HCT116 (cell line): Measurements from ENCODE around the gene MAP7. TPM values are rescaled to one million over a fixed set of nuclear protein-coding genes. Genes with fewer than 3 reads are reported as not detected.

Experiments
- ATAC-seq: fragments of 200-7000 bp; cut with Tn5 transposase; 2 replicates; pipeline ENCODE4 v1.9.1; 2020; ENCODE audit warnings: mild to moderate bottlenecking, moderate library complexity
- BruUV-seq: library from RNA; stranded (reverse); fragments of 400-500 nt; replicated peaks from 2 replicates; lab custom pipeline; 2021; lab: Mats Ljungman, UMichigan
- CTCF ChIA-PET: fragments of 300-600 bp; sonication (Branson Sonifier 250); formaldehyde crosslinking; loops from one replicate; lab custom pipeline; 2021; ENCODE audit warnings: antibody characterized with exemption; lab: Charles Lee
- POLR2A ChIA-PET: fragments of 300-600, 350-600 bp; sonication (Branson Sonifier 250); formaldehyde crosslinking; loops from one replicate; lab custom pipeline; 2021; ENCODE audit warnings: antibody characterized with exemption; lab: Charles Lee
- RAD21 ChIA-PET, 2 experiments: fragments of 300-600 bp; sonication (Branson Sonifier 250); formaldehyde crosslinking; loops; one replicate each; lab custom pipeline; 2023; ENCODE audit warnings: low total read pairs in 2 of 2; ENCODE audit not compliant: uncharacterized antibody in 2 of 2, unreplicated experiment in 2 of 2, low non-redundant PET in 1 of 2; lab: Charles Lee
- DNase-seq: peaks from one replicate; pipeline ENCODE4 v3.0.0-alpha.2; 2010; ENCODE audit warnings: low read depth, low spot score
- H2AFZ ChIP-seq: fragments of 200-600 bp; shearing (Covaris generic), sonication (generic); 2 replicates; pipeline ENCODE4 v1.6.1; 2017; ENCODE audit warnings: low read depth, mixed run types, mixed read lengths, antibody characterized with exemption, low read length; ENCODE audit not compliant: poor library complexity, severe bottlenecking
- H3K27ac ChIP-seq: 2 replicates; pipeline ENCODE4 v1.5.1; 2012; ENCODE audit warnings: low read depth, low read length
- H3K27me3 ChIP-seq: fragments of 200-600 bp; sonication (generic); 2 replicates; pipeline ENCODE4 v1.6.1; 2016; ENCODE audit warnings: mixed run types, low read length, mixed read lengths; ENCODE audit not compliant: insufficient read depth
- H3K36me3 ChIP-seq, 2 experiments: fragments of 200-500 bp in 1 of 2; fragments of 200-600 bp in 1 of 2; sonication (Bioruptor generic) in 1 of 2; sonication (generic) in 1 of 2; 2 replicates each; pipeline versions ENCODE4 v1.5.1 to v1.6.1; 2014 to 2016; ENCODE audit warnings: low read length in 2 of 2, inconsistent platforms in 1 of 2, mixed read lengths in 1 of 2, mixed run types in 1 of 2; ENCODE audit not compliant: insufficient read depth in 2 of 2, control insufficient read depth in 1 of 2
- H3K4me1 ChIP-seq, 2 experiments: fragments of 200-600 bp in 1 of 2; sonication (generic) in 1 of 2; 2 replicates each; pipeline versions ENCODE4 v1.5.1 to v1.6.1; 2012 to 2017; ENCODE audit warnings: low read length in 2 of 2, inconsistent platforms in 1 of 2, mild to moderate bottlenecking in 1 of 2, mixed read lengths in 1 of 2, mixed run types in 1 of 2, moderate library complexity in 1 of 2; ENCODE audit not compliant: insufficient read depth in 2 of 2, control insufficient read depth in 1 of 2
- H3K4me2 ChIP-seq: fragments of 200-600 bp; sonication (generic); 2 replicates; pipeline ENCODE4 v1.6.1; 2017; ENCODE audit warnings: mixed run types, low read length, mixed read lengths
- H3K4me3 ChIP-seq, 2 experiments: fragments of 200-600 bp in 1 of 2; sonication (generic) in 1 of 2; replicated peaks in 1 of 2; 2 replicates each; pipeline ENCODE4 v1.5.1; 2011 to 2016; ENCODE audit warnings: low read length in 2 of 2, control low read depth in 1 of 2, low read depth in 1 of 2, mild to moderate bottlenecking in 1 of 2, mixed read lengths in 1 of 2, mixed run types in 1 of 2
- H3K79me2 ChIP-seq: fragments of 200-600 bp; sonication (generic); 2 replicates; pipeline ENCODE4 v1.6.1; 2017; ENCODE audit warnings: mild to moderate bottlenecking, mixed run types, low read length, moderate library complexity, mixed read lengths; ENCODE audit not compliant: insufficient read depth
- H3K9ac ChIP-seq: fragments of 200-600 bp; sonication (generic); 2 replicates; pipeline ENCODE4 v1.6.1; 2016; ENCODE audit warnings: low read length, mixed read lengths
- H3K9me2 ChIP-seq: fragments of 200-600 bp; sonication (generic), shearing (Covaris generic); 2 replicates; pipeline ENCODE4 v1.6.1; 2017; ENCODE audit warnings: mixed run types, mild to moderate bottlenecking, moderate library complexity; ENCODE audit not compliant: insufficient read depth
- H3K9me3 ChIP-seq, 2 experiments: fragments of 200-500 bp in 1 of 2; fragments of 200-600 bp in 1 of 2; sonication (Bioruptor generic) in 1 of 2; sonication (generic) in 1 of 2; 2 replicates each; pipeline ENCODE4 v1.6.1; 2014 to 2017; ENCODE audit warnings: low read length in 2 of 2, mixed read lengths in 2 of 2, inconsistent platforms in 1 of 2, low read depth in 1 of 2, mild to moderate bottlenecking in 1 of 2, mixed run types in 1 of 2, moderate library complexity in 1 of 2; ENCODE audit not compliant: control insufficient read depth in 1 of 2, insufficient read depth in 1 of 2
- H4K20me1 ChIP-seq: fragments of 200-600 bp; sonication (generic), shearing (Covaris generic); 2 replicates; pipeline ENCODE4 v1.6.1; 2017; ENCODE audit warnings: mixed run types, mild to moderate bottlenecking, moderate library complexity; ENCODE audit not compliant: insufficient read depth
- ATF3 ChIP-seq: IDR thresholded peaks from 2 replicates; pipeline ENCODE4 v1.6.1; 2012
- CTCF ChIP-seq, 3 experiments: fragments of 200-600 bp in 1 of 3; sonication (generic) in 1 of 3; IDR thresholded peaks in 2 of 3; conservative IDR thresholded peaks in 1 of 3; 2 replicates each; pipeline ENCODE4 v1.5.1; 2012 to 2017; ENCODE audit warnings: low read depth in 2 of 3, low read length in 2 of 3, antibody characterized with exemption in 1 of 3, borderline replicate concordance in 1 of 3, control low read depth in 1 of 3, mild to moderate bottlenecking in 1 of 3, mixed read lengths in 1 of 3, mixed run types in 1 of 3, moderate library complexity in 1 of 3; ENCODE audit not compliant: insufficient read depth in 1 of 3
- EGR1 ChIP-seq: IDR thresholded peaks from 2 replicates; pipeline ENCODE4 v1.6.1; 2012; ENCODE audit warnings: low read depth
- ELF1 ChIP-seq: IDR thresholded peaks from 2 replicates; pipeline ENCODE4 v1.6.1; 2012; ENCODE audit warnings: low read depth, borderline replicate concordance
- EZH2 ChIP-seq: fragments of 200-600 bp; sonication (generic); IDR thresholded peaks from 2 replicates; pipeline ENCODE4 v1.6.1; 2017; ENCODE audit warnings: antibody characterized with exemption, mixed run types
- EZH2phosphoT487 ChIP-seq: fragments of 200-600 bp; IDR thresholded peaks from 2 replicates; pipeline ENCODE4 v1.6.1; 2018; ENCODE audit warnings: antibody characterized with exemption, borderline replicate concordance
- FOSL1 ChIP-seq: IDR thresholded peaks from 2 replicates; pipeline ENCODE4 v1.6.1; 2012; ENCODE audit warnings: low read depth
- JUND ChIP-seq: IDR thresholded peaks from 2 replicates; pipeline ENCODE4 v1.6.1; 2012
- MAX ChIP-seq: IDR thresholded peaks from 2 replicates; pipeline ENCODE4 v1.6.1; 2012
- POLR2A ChIP-seq: IDR thresholded peaks from 2 replicates; pipeline ENCODE4 v1.7.0; 2011; ENCODE audit warnings: borderline replicate concordance; ENCODE audit not compliant: insufficient read depth, insufficient read length; ENCODE audit errors: extremely low read depth
- POLR2AphosphoS5 ChIP-seq: IDR thresholded peaks from 2 replicates; pipeline ENCODE4 v1.6.1; 2011; ENCODE audit warnings: mild to moderate bottlenecking, low read depth, low read length, moderate library complexity
- RAD21 ChIP-seq: IDR thresholded peaks from 2 replicates; pipeline ENCODE4 v1.6.1; 2012; ENCODE audit warnings: low read depth, mild to moderate bottlenecking
- REST ChIP-seq: IDR thresholded peaks from 2 replicates; pipeline ENCODE4 v1.6.1; 2012; ENCODE audit warnings: low read depth
- SIN3A ChIP-seq: IDR thresholded peaks from 2 replicates; pipeline ENCODE4 v1.6.1; 2012; ENCODE audit warnings: low read depth
- TCF7L2 ChIP-seq: IDR thresholded peaks from 2 replicates; pipeline ENCODE4 v1.7.0; 2011; ENCODE audit warnings: borderline replicate concordance, inconsistent platforms; ENCODE audit not compliant: insufficient read depth, insufficient read length; ENCODE audit errors: extremely low read depth
- YY1 ChIP-seq: IDR thresholded peaks from 2 replicates; pipeline ENCODE4 v1.6.1; 2011; ENCODE audit warnings: low read length, low read depth, moderate library complexity, mild to moderate bottlenecking; ENCODE audit not compliant: insufficient replicate concordance; ENCODE audit errors: extremely low read depth
- ZNF274 ChIP-seq: fragments of 200-500 bp; sonication (Bioruptor generic); IDR thresholded peaks from 2 replicates; pipeline ENCODE4 v1.6.1; 2014; ENCODE audit warnings: mild to moderate bottlenecking, low read depth, low read length, inconsistent platforms
- intact Hi-C: fragments of 100-400 bp; cut with micrococcal nuclease; formaldehyde crosslinking; loops from 2 replicates; pipeline ENCODE4 v1.10.0; 2022
- total RNA-seq: library from RNA; stranded (reverse); gene quantifications from one replicate; pipeline ENCODE4 v1.2.1, GENCODE V29; 2021; ENCODE audit not compliant: unreplicated experiment
- TF ChIP-seq, protein P1 (sequence below): IDR thresholded peaks from 2 replicates; pipeline ENCODE4 v1.6.1; 2011; ENCODE audit warnings: mild to moderate bottlenecking, low read length, moderate library complexity; ENCODE audit not compliant: insufficient replicate concordance; ENCODE audit errors: extremely low read depth

Gene MAP7
- total RNA-seq, 1 experiment from 2014 or later: 35.5 TPM

- TF ChIP-seq ZNF274: no peak
- TF ChIP-seq EGR1: no peak
- TF ChIP-seq TCF7L2: no peak
- no peak for TF ChIP-seq POLR2AphosphoS5
- no peak for TF ChIP-seq ELF1
- no peak for TF ChIP-seq REST
- TF ChIP-seq YY1: no peak
- no peak for TF ChIP-seq EZH2
- no peak for TF ChIP-seq MAX
- no peak for TF ChIP-seq SIN3A
- TF ChIP-seq CTCF (IDR thresholded peaks at IDR 0.05 in 2 of 3, conservative IDR thresholded peaks at IDR 0.05 in 1 of 3; ENCODE audit: borderline replicate concordance in 1 of 3, insufficient read depth in 1 of 3, low read depth in 2 of 3, low read length in 2 of 3): no peak
- TF ChIP-seq RAD21: no peak
- no peak for TF ChIP-seq EZH2phosphoT487
- no peak for TF ChIP-seq JUND
- no peak for TF ChIP-seq ATF3
- no peak for TF ChIP-seq POLR2A
- TF ChIP-seq, protein P1, sequence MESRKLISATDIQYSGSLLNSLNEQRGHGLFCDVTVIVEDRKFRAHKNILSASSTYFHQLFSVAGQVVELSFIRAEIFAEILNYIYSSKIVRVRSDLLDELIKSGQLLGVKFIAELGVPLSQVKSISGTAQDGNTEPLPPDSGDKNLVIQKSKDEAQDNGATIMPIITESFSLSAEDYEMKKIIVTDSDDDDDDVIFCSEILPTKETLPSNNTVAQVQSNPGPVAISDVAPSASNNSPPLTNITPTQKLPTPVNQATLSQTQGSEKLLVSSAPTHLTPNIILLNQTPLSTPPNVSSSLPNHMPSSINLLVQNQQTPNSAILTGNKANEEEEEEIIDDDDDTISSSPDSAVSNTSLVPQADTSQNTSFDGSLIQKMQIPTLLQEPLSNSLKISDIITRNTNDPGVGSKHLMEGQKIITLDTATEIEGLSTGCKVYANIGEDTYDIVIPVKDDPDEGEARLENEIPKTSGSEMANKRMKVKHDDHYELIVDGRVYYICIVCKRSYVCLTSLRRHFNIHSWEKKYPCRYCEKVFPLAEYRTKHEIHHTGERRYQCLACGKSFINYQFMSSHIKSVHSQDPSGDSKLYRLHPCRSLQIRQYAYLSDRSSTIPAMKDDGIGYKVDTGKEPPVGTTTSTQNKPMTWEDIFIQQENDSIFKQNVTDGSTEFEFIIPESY: no peak
- no peak for TF ChIP-seq FOSL1
- CTCF ChIA-PET: no interaction called here
Measured at GRCh38 chr6:136315594-136315993, 234.6 kb downstream of the MAP7 start.

More at GRCh38 chr6:136315594-136315993, 234.6 kb downstream of the MAP7 start:
- DNase-seq (no peak), ATAC-seq (no peak)
- no peak overlapping the region for H3K27ac ChIP-seq
- H3K9me3 ChIP-seq: no peaks in the 10 kb centered on the region
- no peaks in the 10 kb centered on the region for H3K9me2 ChIP-seq
- no TSS peak for BruUV-seq
- no peaks in the 10 kb centered on the region for H3K36me3 ChIP-seq
- intact Hi-C loops: loop anchor here (5.0 to 10.0 kb wide), 3 partner anchors 781 to 863 kb away; partner anchors contain the start of gene AHI1
- H3K9ac ChIP-seq: no peak overlapping the region
- peaks cover 0 to 3% of the 10 kb centered on the region in 2 experiments; a peak in 1 of 4 replicates for H3K4me1 ChIP-seq
- ChIA-PET RAD21 (no interaction called here), POLR2A (no interaction called here)
- H2AFZ ChIP-seq: no peak overlapping the region
- no peaks in the 10 kb centered on the region for H3K27me3 ChIP-seq
- H4K20me1 ChIP-seq: no peaks in the 10 kb centered on the region
- no peak overlapping the region for H3K4me2 ChIP-seq
- no peak overlapping the region for H3K4me3 ChIP-seq
- H3K79me2 ChIP-seq: no peaks in the 10 kb centered on the region
